ENCODE results near the gene CYTH1.

DNA sequence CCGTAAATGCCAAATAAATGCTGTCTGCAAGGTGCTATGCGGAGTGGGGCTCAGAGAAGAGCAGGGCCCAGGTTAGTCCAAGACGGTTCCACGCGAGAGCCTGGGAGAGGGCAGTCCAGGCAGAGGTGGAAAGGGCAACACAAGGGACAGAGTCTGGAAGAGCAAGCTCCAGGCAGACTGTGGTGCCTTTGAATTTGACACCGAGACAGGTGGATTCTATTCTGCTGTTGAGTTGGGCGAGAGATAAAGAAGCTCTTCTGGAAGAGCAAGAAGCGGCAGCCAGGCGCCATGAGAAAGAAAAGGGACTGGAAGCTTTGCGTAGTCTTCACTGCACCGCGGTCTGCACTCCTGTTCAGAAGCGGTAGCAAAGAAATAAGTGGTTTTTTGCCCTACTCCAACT, 55.6 kb downstream of the CYTH1 start:
- TF ChIP-seq, protein P1, sequence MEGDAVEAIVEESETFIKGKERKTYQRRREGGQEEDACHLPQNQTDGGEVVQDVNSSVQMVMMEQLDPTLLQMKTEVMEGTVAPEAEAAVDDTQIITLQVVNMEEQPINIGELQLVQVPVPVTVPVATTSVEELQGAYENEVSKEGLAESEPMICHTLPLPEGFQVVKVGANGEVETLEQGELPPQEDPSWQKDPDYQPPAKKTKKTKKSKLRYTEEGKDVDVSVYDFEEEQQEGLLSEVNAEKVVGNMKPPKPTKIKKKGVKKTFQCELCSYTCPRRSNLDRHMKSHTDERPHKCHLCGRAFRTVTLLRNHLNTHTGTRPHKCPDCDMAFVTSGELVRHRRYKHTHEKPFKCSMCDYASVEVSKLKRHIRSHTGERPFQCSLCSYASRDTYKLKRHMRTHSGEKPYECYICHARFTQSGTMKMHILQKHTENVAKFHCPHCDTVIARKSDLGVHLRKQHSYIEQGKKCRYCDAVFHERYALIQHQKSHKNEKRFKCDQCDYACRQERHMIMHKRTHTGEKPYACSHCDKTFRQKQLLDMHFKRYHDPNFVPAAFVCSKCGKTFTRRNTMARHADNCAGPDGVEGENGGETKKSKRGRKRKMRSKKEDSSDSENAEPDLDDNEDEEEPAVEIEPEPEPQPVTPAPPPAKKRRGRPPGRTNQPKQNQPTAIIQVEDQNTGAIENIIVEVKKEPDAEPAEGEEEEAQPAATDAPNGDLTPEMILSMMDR (IDR thresholded peaks at IDR 0.05; ENCODE audit: borderline replicate concordance, extremely low read depth, low read length, poor library complexity, severe bottlenecking), result no peak
- TF ChIP-seq EZH2 (IDR thresholded peaks at IDR 0.05; ENCODE audit: borderline replicate concordance, low read depth, low read length, severe bottlenecking), result no peak

All from DND-41 (cell line).